Measurements from ENCODE around the gene VMP1. TPM values are rescaled to one million over a fixed set of nuclear protein-coding genes. Genes with fewer than 3 reads are reported as not detected.
A peak's percentile ranks its signal among the peaks of the same experiment; 100 is the strongest.

The VMP1 gene
- total RNA-seq (100 to 1,000 TPM in 1 of 2 donors, 10 to 100 TPM in 1; 58.1 to 118 TPM), polyA plus RNA-seq (10 to 100 TPM; 46.4 to 85.0 TPM)

GRCh38 chr17:59707149-59707970 is at the start of gene VMP1, which contains the start of gene PTRH2:
VMP1 (plus strand) TSS chr17:59707654; CDS start chr17:59731447, 23,793 bp downstream.
PTRH2 (minus strand) TSS chr17:59707430; CDS start chr17:59697978, 9,452 bp downstream.
- H3K27ac ChIP-seq (ENCODE audit: low read depth in 1 of 2, low read length in 2 of 2): peak within 1 kb of the TSS; percentile 85 to 94
- under 1% methylated on average over 45 of the region's 45 CpGs for WGBS
- peak within 1 kb of the TSS; percentile 92 to 99 for H3K9ac ChIP-seq (ENCODE audit: low read depth in 1 of 2, low read length in 2 of 2)
- TF ChIP-seq MAX (IDR thresholded peaks at IDR 0.05): peak; percentile 98
- peak in 1 of 2 donors; percentile 59 for TF ChIP-seq EGR1 (IDR thresholded peaks at IDR 0.05; ENCODE audit: low read depth in 2 of 2)
- peak; percentile 33 to 43 for TF ChIP-seq RAD21 (IDR thresholded peaks at IDR 0.05)
- peak; percentile 96 to 99 for TF ChIP-seq GABPA (IDR thresholded peaks at IDR 0.05 in 1 of 2, conservative IDR thresholded peaks at IDR 0.05 in 1 of 2)
- peak; percentile 70 for TF ChIP-seq NR2F2 (IDR thresholded peaks at IDR 0.05)
- peak; percentile 39 for TF ChIP-seq REST (IDR thresholded peaks at IDR 0.05)
- TF ChIP-seq SP1 (IDR thresholded peaks at IDR 0.05): peak; percentile 83
- no peak for TF ChIP-seq CTCF (IDR thresholded peaks at IDR 0.05; ENCODE audit: low read depth, low read length, missing input control)
- TF ChIP-seq ZBTB33 (IDR thresholded peaks at IDR 0.05): peak; percentile 99
- peak; percentile 73 for TF ChIP-seq TAF1 (conservative IDR thresholded peaks at IDR 0.05)
- peak; percentile 80 to 81 for TF ChIP-seq HNF4A (conservative IDR thresholded peaks at IDR 0.05)
- TF ChIP-seq FOXA1 (IDR thresholded peaks at IDR 0.05): peak; percentile 8
- peak; percentile 89 to 90 for TF ChIP-seq JUND (IDR thresholded peaks at IDR 0.05)
- peak; percentile 52 for TF ChIP-seq HNF4G (IDR thresholded peaks at IDR 0.05)
- peak; percentile 36 for TF ChIP-seq ATF3 (IDR thresholded peaks at IDR 0.05)
- TF ChIP-seq YY1 (IDR thresholded peaks at IDR 0.05): peak; percentile 85
- TF ChIP-seq RXRA (IDR thresholded peaks at IDR 0.05): peak; percentile 68
- TF ChIP-seq FOXA2 (IDR thresholded peaks at IDR 0.05): peak; percentile 19
- no peaks in the 10 kb centered on the region for H3K9me3 ChIP-seq (ENCODE audit: control insufficient read depth in 4 of 4, low read length in 3 of 4)
- peak within 1 kb of the TSS; percentile 78 to 98 (median 95) for H3K4me3 ChIP-seq (ENCODE audit: low read depth in 1 of 3, low read length in 3 of 3)
- H3K27me3 ChIP-seq (ENCODE audit: control insufficient read depth in 4 of 4, insufficient read depth in 4 of 4, low read length in 3 of 4): no peaks in the 10 kb centered on the region
- peaks cover 0 to 2% (median 0%) of the 10 kb centered on the region in 4 donors for H3K36me3 ChIP-seq (ENCODE audit: control insufficient read depth in 4 of 4, insufficient read depth in 3 of 4, low read depth in 1 of 4, low read length in 3 of 4)
- peaks cover 0 to 33% (median 19%) of the 10 kb centered on the region in 4 donors for H3K4me1 ChIP-seq (ENCODE audit: control insufficient read depth in 4 of 4, insufficient read depth in 4 of 4, low read length in 3 of 4)
- peak; percentile 93 for DNase-seq (ENCODE audit: low spot score)

Measured in liver (tissue), 9 donors.